HUES6 (cell line): Measurements from ENCODE around the gene GFRAL.

Experiments used
- H3K27ac ChIP-seq: 2 replicates; pipeline ENCODE4 v1.7.0; 2013; ENCODE audit warnings: low read depth, mild to moderate bottlenecking, low read length, inconsistent platforms
- H3K27me3 ChIP-seq: 2 replicates; pipeline ENCODE4 v1.6.1; 2013; ENCODE audit warnings: low read length; ENCODE audit not compliant: control insufficient read depth, insufficient read depth
- H3K36me3 ChIP-seq: 2 replicates; pipeline ENCODE4 v1.6.1; 2013; ENCODE audit warnings: low read length; ENCODE audit not compliant: control insufficient read depth, insufficient read depth
- H3K4me1 ChIP-seq: 2 replicates; pipeline ENCODE4 v1.6.1; 2013; ENCODE audit warnings: low read length; ENCODE audit not compliant: control insufficient read depth, insufficient read depth
- H3K4me3 ChIP-seq: 2 replicates; pipeline ENCODE4 v1.5.1; 2013; ENCODE audit warnings: low read depth, low read length
- H3K9ac ChIP-seq: one replicate; pipeline ENCODE4 v1.6.1; 2013; ENCODE audit warnings: mild to moderate bottlenecking, low read length
- H3K9me3 ChIP-seq: 2 replicates; pipeline ENCODE4 v1.6.1; 2013; ENCODE audit warnings: low read depth, low read length; ENCODE audit not compliant: control insufficient read depth, insufficient read depth

The GFRAL gene

GRCh38 chr6:55320696-55321086 lies 6.6 kb upstream of the GFRAL start:
- Histone ChIP-seq H3K9ac (no peak overlapping the region), H3K27me3 (no peaks in the 10 kb centered on the region), H3K27ac (no peak overlapping the region), H3K9me3 (no peaks in the 10 kb centered on the region), H3K4me1 (no peaks in the 10 kb centered on the region), H3K4me3 (no peak overlapping the region), H3K36me3 (no peaks in the 10 kb centered on the region)

- Histone ChIP-seq H3K36me3 (no peaks in the 10 kb centered on the region), H3K9me3 (no peaks in the 10 kb centered on the region), H3K4me1 (no peaks in the 10 kb centered on the region), H3K4me3 (no peak overlapping the region), H3K27ac (no peak overlapping the region), H3K27me3 (no peaks in the 10 kb centered on the region), H3K9ac (no peak overlapping the region)
These were observed 49.9 kb downstream of the GFRAL start for GRCh38 chr6:55377150-55377549.

DNA sequence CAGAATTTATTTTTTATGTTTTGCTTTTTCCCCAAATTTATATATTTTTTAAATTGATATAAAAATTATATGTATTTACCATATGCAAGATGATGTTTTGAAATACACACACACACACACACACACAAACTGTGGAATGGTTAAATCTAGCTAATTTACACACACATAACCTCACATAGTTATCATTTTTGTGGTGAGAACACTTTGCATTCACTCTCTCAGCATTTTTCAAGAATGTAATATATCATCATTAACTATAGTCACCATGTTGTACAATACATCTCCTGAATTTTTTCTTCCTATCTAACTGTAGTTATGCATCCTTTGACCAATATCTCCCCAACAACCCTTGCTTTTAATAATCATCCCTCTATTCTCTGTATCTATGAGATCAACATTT lies 52.2 kb downstream of the GFRAL start:
- no peak overlapping the region for H3K4me3 ChIP-seq
- no peaks in the 10 kb centered on the region for H3K27me3 ChIP-seq
- no peak overlapping the region for H3K9ac ChIP-seq
- no peaks in the 10 kb centered on the region for H3K9me3 ChIP-seq
- no peaks in the 10 kb centered on the region for H3K36me3 ChIP-seq
- H3K4me1 ChIP-seq = no peaks in the 10 kb centered on the region
- no peak overlapping the region for H3K27ac ChIP-seq

DNA sequence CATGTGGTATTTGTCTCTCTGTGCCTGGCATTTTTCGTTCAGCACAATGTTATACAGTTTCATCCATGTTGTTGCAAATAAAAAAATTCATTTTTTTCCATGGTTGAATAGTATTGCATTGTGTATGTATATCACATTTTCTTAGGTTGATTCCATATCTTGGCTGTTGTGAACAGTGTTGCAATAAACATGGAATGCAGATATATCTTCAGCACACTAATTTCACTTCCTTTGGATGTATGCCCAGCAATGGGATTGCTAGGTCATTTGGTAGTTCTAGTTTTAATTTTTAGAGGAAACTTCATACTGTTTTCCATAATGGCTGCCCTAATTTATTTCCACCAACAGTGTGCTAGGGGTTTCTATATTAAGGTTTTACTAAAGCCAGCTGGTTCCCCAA lies 52.6 kb downstream of the GFRAL start:
- no peaks in the 10 kb centered on the region for H3K9me3 ChIP-seq
- H3K4me1 ChIP-seq = no peaks in the 10 kb centered on the region
- no peaks in the 10 kb centered on the region for H3K36me3 ChIP-seq
- H3K27me3 ChIP-seq = no peaks in the 10 kb centered on the region
- H3K9ac ChIP-seq = no peak overlapping the region
- H3K4me3 ChIP-seq = no peak overlapping the region
- no peak overlapping the region for H3K27ac ChIP-seq

DNA sequence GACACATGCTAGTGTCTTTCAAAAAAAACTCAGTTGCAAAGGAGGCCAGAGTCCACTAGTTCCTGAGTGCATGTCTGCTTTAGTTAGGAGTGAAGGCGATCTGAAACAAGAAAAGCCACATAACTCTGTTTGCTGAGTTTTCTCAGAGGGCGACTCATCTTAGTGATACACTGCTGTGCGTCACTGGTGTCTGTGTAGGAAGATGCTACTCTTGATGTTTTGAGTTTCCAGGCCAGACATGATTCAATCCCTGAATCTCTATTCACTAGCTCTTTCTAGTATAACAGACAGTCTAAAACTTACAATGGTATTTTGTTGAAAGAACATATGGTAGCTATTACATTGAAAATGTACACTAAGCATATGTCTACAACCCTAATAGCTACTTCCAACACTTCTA lies 60.9 kb downstream of the GFRAL start:
- Histone ChIP-seq H3K4me3 (no peak overlapping the region), H3K27me3 (no peaks in the 10 kb centered on the region), H3K27ac (no peak overlapping the region), H3K9me3 (no peaks in the 10 kb centered on the region), H3K9ac (no peak overlapping the region), H3K36me3 (no peaks in the 10 kb centered on the region), H3K4me1 (no peaks in the 10 kb centered on the region)

DNA sequence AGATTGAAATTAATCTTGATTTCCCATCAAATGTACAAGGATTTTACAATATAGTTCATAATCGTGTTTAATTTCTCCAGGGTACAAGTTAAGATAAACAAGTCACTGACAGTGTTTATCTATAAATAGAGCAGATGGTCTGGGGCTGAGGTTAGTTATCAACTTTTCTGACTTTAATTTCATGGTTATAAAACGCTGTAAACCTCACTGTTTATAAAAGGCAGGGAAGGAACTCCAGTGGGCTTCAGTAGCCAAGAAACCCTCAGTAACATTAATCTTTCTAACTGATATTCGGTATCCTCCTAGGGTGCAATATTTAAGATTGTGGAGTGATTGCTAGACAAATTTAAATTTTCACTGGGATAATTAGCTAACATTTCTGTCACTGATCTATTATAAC lies 68.6 kb downstream of the GFRAL start:
- Histone ChIP-seq H3K9me3 (no peaks in the 10 kb centered on the region), H3K4me1 (no peaks in the 10 kb centered on the region), H3K4me3 (no peak overlapping the region), H3K27ac (no peak overlapping the region), H3K27me3 (no peaks in the 10 kb centered on the region), H3K36me3 (no peaks in the 10 kb centered on the region), H3K9ac (no peak overlapping the region)

GRCh38 chr6:55397986-55398385 lies 70.7 kb downstream of the GFRAL start:
- no peak overlapping the region for H3K4me3 ChIP-seq
- no peak overlapping the region for H3K27ac ChIP-seq
- H3K36me3 ChIP-seq = no peaks in the 10 kb centered on the region
- H3K27me3 ChIP-seq = no peaks in the 10 kb centered on the region
- H3K4me1 ChIP-seq = no peaks in the 10 kb centered on the region
- no peaks in the 10 kb centered on the region for H3K9me3 ChIP-seq
- no peak overlapping the region for H3K9ac ChIP-seq

- Histone ChIP-seq H3K36me3 (no peaks in the 10 kb centered on the region), H3K4me3 (no peak overlapping the region), H3K27me3 (no peaks in the 10 kb centered on the region), H3K9me3 (no peaks in the 10 kb centered on the region), H3K27ac (no peak overlapping the region), H3K4me1 (no peaks in the 10 kb centered on the region), H3K9ac (no peak overlapping the region)
These were observed 72.1 kb downstream of the GFRAL start for GRCh38 chr6:55399351-55399750.

DNA sequence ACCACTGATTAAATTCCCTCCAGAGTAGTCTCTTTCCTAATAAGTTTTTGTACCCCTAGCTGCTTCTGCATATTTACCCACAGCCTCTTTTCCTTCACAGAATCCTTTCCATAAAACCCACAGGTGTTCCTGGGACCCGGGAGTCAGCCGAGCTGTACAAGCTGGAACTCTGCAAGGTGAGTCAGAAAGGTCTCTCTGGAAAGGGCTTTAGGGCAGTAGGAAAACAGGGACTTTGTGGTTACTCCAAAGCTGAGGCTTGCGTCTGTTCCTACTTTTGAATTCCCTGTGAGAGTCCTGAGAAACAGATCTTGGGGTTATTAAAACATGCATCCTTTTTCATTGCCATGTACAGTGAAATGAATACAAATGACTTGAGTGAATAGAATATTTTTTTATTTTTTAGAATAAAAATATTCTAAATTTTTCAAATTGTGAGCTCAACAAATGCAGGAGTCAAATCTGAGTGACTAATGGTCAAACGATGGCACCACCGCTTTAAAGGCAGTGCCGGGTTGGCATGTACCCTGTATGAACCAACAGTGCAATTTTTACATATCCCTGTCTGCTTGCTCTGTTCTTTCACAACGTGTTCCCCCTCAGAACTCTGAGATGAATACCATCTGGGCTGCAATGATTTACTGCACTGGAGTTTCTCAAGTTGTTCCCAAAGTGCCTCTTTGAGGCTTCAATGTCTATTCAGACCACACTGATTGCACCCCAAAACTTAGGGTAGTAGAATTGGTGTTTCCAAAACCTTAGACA lies 78.4 kb downstream of the GFRAL start:
- Histone ChIP-seq H3K27ac (no peak overlapping the region), H3K27me3 (no peaks in the 10 kb centered on the region), H3K9ac (no peak overlapping the region), H3K9me3 (no peaks in the 10 kb centered on the region), H3K4me3 (no peak overlapping the region), H3K36me3 (no peaks in the 10 kb centered on the region), H3K4me1 (no peaks in the 10 kb centered on the region)

GRCh38 chr6:55410674-55411073 lies 83.4 kb downstream of the GFRAL start:
- H3K4me1 ChIP-seq = no peaks in the 10 kb centered on the region; the same call in 1 of the 2 replicates
- no peaks in the 10 kb centered on the region for H3K9me3 ChIP-seq
- H3K4me3 ChIP-seq = no peak overlapping the region
- H3K9ac ChIP-seq = no peak overlapping the region
- no peak overlapping the region for H3K27ac ChIP-seq
- H3K27me3 ChIP-seq = no peaks in the 10 kb centered on the region
- H3K36me3 ChIP-seq = no peaks in the 10 kb centered on the region

- Histone ChIP-seq H3K36me3 (no peaks in the 10 kb centered on the region), H3K27ac (no peak overlapping the region), H3K27me3 (no peaks in the 10 kb centered on the region), H3K9ac (no peak overlapping the region), H3K4me3 (no peak overlapping the region), H3K9me3 (no peaks in the 10 kb centered on the region), H3K4me1 (no peaks in the 10 kb centered on the region)
These were observed 96.7 kb downstream of the GFRAL start for GRCh38 chr6:55423933-55424332.
